Measurements from ENCODE around the gene MAP7.
"Not testable (repeated sequence)": the region's sequence is repeated elsewhere in the genome, so short reads cannot be mapped to it uniquely, and the experiment has no call there.

The MAP7 gene
- 2.2 to 2.4 reads per million in 2 donors for total RNA-seq

DNA sequence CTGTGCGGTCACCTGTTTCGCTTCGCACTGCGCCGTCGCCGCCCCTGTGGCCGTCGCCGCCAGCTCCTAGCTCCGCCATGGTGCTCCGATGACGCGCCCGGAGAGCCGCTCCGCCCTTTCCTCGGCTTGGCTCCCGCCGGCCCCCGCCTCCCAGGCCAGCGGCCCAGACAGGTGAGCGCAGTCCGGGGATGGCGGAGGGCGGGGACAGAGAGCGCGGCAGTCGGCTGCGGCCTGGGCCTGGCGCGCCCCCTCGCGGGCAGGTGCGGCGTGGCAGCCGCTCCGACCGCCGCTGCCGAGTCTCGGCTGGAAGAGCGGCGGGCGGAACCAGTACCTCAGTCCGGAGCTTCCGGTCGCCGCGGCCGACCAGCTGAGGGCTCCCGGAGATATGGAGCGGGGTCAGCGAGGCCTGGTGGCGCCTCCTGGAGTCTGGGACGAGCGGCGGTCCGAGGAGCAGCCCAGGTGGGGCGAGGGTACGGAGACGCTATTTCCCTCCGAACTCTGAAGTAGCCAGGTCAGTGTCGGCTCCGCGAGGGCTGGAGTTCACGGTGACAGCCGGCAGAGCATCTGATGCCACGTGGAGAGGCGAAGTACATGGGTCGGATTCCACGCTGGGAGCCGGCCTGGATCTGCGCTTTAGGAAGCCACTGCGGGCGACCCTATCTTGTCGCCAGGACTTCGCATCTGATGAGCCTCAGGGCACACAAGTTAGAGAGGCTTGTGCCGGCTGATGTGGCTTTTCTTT is at the start of gene MAP7:
Gene MAP7, minus strand, starts transcription at position 93 of the 742 bp plus-strand sequence. Its CDS starts 14 bp downstream, at position 79.
- peak; percentile 29 to 60 (median 47) for DNase-seq

DNA sequence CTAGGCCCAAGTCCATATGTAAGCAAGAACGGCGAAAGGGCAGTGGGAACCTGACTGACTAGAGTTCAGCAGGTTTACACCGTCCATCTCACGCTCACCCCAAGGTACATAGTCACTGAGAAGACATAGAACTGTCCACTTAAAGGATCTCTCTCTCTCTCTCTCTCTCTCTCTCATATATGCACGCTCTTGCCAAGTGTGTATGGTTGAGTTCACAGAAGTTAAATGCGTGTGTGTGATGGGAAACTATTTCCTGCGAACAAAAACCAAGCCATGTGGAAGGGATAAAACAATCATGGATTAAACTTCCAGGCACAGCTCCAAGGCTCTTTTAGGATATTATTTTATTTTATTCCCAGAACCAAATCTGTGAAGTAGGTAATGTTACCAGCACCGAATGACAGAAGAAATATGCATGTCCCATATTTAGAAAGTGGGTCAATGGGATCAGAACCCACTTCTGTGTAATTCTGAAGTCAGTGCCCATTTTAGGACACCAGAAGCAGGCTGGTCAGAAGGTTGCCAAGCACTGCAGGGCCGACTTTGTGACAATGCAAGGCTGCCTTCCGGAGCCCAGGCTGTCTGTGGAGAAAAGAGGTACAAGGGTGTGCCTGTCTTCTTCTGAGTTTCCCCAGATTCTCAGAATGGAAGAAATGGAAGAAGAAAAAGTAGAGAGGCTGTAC is 49.2 kb upstream of the MAP7 start:
- no peak for DNase-seq

- DNase-seq = no peak
These were observed 47.8 kb upstream of the MAP7 start for GRCh38 chr6:136598048-136598447.

GRCh38 chr6:136594671-136595070 is 44.4 kb upstream of the MAP7 start:
- DNase-seq = no peak

- peak in 2 of 5 experiments; percentile 46 to 78 for DNase-seq
These were observed 43.7 kb upstream of the MAP7 start for GRCh38 chr6:136593748-136594490.

DNA sequence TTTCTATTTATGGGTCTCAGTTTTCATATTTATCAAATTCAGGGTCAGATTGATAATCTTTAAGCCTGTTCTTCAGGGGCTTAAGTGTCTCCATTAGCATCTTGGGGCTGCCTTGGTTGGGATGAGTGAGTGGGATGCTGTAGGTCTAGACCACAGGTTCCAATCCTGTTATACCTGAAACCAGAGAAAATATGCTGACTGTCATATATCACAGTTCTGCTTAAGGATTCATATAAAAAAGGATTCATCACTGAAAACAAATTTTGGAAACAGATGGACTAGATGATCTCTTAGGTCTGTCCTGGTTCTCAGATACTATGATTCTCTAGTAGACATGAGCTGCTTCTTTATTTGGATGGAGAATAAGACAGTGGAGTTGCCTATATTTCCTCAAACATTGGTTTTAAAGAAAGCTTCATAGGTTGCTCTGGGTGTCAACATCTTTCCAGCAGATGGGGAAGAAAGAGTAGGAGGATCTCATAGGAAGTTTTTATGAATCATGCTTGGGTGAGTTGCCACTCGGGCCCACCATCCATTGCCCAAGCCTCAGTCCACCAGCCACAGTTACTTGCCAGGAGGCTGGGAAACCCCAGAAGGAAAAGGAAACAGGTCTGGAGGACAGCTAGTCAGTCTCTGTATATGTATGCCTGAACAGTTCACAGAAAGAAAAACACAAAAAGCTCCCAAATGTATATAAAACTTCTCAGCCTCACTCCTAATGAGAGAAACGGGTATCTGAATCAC is 42.9 kb upstream of the MAP7 start:
- DNase-seq = no peak

- DNase-seq = no peak
These were observed 41.4 kb upstream of the MAP7 start for GRCh38 chr6:136591617-136592016.

DNA sequence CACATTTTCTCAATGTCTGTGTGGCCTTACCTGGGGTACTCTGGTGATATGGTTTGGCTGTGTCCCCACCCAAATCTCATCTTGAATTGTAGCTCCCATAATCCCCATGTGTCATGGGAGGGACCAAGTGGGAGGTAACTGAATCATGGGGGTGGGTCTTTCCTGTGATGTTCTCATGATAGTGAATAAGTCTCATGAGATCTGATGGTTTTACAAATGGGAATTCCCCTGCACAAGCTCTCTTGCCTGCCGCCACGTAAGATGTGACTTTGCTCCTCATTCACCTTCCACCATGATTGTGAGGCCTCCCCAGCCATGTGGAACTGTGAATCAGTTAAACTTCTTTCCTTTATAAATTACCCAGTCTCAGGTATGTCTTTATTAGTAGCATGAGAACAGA is 40.6 kb upstream of the MAP7 start:
- not testable (repeated sequence) for DNase-seq

- DNase-seq = no peak
These were observed 37.3 kb upstream of the MAP7 start for GRCh38 chr6:136587527-136587926.

DNA sequence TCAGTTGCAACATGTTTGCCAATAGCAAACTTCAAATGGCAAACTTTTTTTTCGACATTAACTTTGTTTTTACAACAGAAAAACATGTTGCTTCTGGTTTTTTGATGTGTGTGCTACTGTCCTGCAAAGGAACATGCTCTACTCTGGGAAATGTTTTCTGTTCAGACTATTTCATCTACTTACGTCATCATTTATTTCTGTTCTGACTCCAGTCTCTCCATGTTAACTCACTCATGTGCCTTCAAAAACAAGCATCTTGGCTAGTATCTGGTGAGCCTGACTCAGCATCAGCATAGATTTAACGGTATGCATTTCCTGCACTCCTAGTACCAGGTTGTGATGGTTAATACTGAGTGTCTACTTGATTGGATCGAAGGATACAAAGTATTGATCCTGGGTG is 36.1 kb upstream of the MAP7 start:
- DNase-seq = no peak

- DNase-seq = not testable (repeated sequence)
These were observed 35.3 kb upstream of the MAP7 start for GRCh38 chr6:136585523-136585922.

DNA sequence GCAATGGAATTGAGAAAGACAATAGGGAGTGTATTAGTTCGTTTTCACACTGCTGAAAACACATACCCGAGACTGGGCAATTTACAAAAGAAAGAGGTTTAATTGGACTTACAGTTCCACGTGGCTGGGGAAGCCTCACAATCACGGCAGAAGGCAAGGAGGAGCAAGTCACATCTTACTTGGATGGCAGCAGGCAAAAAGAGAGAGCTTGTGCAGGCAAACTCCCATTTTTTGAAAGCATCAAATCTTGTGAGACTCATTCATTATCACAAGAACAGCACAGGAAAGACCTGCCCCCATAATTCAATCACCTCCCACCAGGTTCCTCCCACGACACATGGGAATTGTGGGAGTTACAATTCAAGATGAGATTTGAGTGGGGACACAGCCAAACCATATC is 34.1 kb upstream of the MAP7 start:
- DNase-seq = not testable (repeated sequence)

- peak in 1 of 5 experiments; percentile 13 for DNase-seq
These were observed 32.7 kb upstream of the MAP7 start for GRCh38 chr6:136582711-136583471.

DNA sequence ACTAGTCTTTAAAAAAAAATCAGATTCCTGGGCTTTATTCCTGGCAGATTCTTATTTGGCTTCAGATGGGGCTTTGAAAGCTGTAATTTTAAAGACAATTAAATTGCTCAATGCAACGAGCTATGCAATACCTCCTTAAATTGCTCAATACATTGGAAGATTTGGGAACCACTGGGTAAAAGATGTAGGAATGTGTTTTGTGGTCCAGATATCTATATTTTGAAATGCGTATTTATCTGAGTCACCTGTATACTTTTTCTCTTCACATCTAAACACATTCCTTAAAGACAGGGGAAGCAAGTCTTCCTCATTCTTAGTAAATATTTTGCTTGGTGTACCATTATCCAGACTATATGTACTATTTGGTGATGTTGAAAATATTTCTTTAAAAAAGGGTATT is 29.6 kb upstream of the MAP7 start:
- no peak for DNase-seq

GRCh38 chr6:136576821-136577220 is 26.6 kb upstream of the MAP7 start:
- DNase-seq = no peak

DNA sequence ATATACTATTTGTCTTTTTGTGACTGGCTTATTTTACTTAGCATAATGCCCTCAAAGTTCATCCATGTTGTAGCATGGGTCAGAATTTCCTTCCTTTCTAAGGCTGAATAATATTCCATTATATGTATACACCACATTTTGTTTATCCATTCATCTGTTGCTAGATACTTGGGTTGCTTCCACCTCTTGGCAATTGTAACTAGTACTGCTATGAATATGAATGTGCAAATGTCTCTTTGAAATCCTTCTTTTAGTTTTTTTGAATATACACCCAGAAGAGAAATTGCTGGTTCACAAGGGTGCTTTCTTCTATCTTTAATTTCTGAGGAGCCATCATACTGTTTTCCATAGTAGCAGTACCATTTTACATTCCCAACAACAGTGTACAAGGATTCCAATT is 21.3 kb upstream of the MAP7 start:
- no peak for DNase-seq

- DNase-seq = no peak
These were observed 20.8 kb upstream of the MAP7 start for GRCh38 chr6:136571065-136571464.

GRCh38 chr6:136568129-136568528 is 17.9 kb upstream of the MAP7 start:
- no peak for DNase-seq

- DNase-seq = no peak
These were observed 17.5 kb upstream of the MAP7 start for GRCh38 chr6:136567688-136568087.

GRCh38 chr6:136566851-136567250 is 16.6 kb upstream of the MAP7 start:
- no peak for DNase-seq

DNA sequence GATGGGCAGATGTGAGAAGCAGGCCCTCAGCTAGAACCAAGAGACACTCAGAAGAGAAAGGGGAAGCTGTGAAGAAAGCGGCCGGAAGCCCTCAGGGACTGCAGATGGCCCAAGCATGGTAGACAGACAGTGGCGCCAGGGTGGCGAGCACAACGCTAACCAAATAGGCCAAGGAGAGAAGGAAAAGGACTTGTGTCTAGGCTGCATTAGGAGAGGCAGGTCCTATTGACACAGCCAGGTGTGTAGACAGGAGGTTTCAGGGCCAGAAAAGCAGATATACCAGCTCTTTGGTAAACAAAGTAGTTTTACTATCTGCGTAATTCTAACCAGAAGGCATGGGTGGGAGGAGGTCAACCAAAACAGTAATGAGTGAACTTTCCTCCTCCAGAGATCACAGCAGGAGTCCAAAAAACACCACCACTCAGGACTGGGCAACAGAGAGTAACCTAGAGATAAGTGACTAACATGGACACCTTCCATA is 15.8 kb upstream of the MAP7 start:
- DNase-seq = no peak

DNA sequence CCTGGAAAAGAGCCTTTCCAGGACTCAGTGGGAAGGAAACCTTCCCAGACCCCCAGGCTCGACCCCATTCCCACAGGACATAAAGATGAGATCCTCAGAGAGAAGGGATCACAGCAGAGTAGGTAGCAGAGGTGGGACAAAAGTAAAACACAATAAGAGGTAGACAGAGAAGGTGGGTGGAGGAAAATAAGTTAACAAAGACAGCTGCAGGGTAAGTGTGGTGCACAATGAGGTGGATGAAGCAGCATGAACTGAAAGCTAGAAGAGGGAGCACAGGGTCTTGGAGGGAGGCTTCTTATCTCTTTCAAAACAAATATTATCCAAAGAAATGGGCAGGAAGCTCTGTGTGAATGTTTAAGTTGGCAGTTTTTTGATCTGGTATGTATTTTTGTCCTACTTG is 14.0 kb upstream of the MAP7 start:
- DNase-seq = no peak
